ES-I3 (cell line): ENCODE data around the gene TRABD.
A peak's percentile ranks its signal among the peaks of the same experiment; 100 is the strongest.
"Not testable (repeated sequence)": the region's sequence is repeated elsewhere in the genome, so short reads cannot be mapped to it uniquely, and the experiment has no call there.

Experiments
- H3K36me3 ChIP-seq: 2 replicates; pipeline ENCODE4 v1.6.1; 2013; ENCODE audit warnings: mild to moderate bottlenecking, low read length, control low read depth, moderate library complexity; ENCODE audit not compliant: insufficient read depth
- H3K4me1 ChIP-seq: 2 replicates; pipeline ENCODE4 v1.6.1; 2013; ENCODE audit warnings: mild to moderate bottlenecking, control low read depth, low read length; ENCODE audit not compliant: insufficient read depth
- H3K9ac ChIP-seq: 2 replicates; pipeline ENCODE4 v1.6.1; 2013; ENCODE audit warnings: low read depth, mild to moderate bottlenecking, low read length, moderate library complexity
- H3K9me3 ChIP-seq: 2 replicates; pipeline ENCODE4 v1.6.1; 2013; ENCODE audit warnings: mild to moderate bottlenecking, low read length, moderate library complexity; ENCODE audit not compliant: control insufficient read depth, insufficient read depth

Gene TRABD

DNA sequence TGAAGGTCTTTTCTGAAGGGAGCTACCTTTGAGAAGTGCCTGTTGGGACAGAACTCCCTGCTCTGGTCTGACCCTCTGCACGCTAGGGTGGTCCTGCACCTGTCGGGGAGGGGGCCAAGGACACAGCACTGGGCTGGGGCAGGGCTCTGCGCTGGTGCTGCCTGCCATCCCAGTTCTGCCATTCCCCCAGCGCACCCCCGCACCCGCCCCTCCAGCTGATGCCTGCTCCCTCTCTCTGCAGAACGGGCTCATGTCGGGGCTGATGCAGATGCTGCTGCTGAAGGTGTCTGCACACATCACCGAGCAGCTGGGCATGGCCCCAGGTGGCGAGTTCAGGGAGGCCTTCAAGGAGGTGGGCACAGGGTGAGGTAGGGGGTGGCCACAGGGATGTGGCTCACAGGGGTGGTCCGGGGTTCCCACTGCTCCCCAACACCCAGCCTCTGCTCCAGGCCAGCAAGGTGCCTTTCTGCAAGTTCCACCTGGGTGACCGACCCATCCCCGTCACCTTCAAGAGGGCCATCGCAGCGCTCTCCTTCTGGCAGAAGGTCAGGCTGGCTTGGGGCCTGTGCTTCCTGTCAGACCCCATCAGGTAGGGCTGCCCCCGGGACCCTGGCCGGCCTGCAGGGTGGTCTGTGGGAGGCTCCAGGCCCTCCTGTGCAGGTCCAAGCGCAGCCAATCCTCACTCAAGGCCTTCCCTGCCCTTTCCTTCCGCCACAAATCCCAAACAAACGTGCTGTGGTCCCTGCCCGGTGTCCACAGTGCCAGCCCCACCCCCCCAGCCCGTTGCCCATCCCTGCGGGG, 11.5 kb downstream of the TRABD start:
- Histone ChIP-seq H3K9me3 (no peaks in the 10 kb centered on the region), H3K36me3 (no peaks in the 10 kb centered on the region), H3K4me1 (no peaks in the 10 kb centered on the region), H3K9ac (no peak overlapping the region)

DNA sequence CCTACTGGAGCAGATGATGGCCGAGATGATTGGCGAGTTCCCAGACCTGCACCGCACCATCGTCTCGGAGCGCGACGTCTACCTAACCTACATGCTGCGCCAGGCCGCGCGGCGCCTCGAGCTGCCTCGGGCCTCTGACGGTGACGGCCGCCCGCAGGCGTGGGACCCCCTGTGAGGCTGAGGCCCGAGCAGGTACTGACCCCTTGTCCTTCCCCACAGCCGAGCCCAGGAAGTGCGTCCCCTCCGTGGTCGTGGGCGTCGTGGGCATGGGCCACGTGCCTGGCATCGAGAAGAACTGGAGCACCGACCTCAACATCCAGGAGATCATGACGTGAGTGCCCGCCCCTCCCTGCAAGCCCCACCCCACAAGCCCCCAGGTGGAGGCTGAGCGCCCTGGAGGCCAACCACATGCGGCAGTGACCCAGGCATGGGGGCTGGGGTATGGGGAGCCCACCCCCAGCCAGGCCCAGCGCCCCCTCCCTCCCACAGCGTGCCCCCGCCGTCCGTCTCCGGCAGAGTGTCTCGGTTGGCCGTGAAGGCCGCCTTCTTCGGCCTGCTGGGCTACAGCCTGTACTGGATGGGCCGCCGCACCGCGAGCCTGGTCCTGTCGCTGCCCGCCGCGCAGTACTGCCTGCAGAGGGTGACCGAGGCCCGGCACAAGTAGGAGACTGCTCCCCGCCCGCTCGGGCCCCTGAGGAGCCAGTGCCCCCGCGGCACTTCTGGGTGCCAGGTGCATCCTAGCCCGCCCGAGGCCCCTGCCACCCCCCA, 12.3 kb downstream of the TRABD start:
- Histone ChIP-seq H3K9ac (no peak overlapping the region), H3K4me1 (no peaks in the 10 kb centered on the region), H3K9me3 (no peaks in the 10 kb centered on the region), H3K36me3 (no peaks in the 10 kb centered on the region)

DNA sequence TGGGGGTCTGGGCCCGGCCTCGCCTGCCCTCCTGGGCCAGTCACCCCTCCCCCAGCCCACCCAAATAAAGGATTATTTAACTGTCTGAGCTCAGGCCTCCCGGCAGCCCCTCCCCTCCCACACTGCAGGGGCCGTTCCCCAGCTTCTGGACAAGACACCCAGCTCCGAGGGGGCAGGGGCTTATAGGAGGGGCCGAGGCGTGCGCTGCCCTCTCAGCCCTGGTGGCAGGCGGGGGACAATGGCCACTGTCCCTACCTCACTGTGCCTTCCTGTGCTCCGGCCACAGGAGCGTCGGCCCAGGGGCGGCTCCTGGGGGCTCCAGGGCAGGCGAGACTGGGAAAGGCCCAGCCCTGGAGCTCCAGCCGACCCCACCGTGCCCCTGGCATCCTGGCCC, 12.9 kb downstream of the TRABD start:
- H3K9ac ChIP-seq, result no peak overlapping the region
- no peaks in the 10 kb centered on the region for H3K4me1 ChIP-seq
- H3K36me3 ChIP-seq, result no peaks in the 10 kb centered on the region
- no peaks in the 10 kb centered on the region for H3K9me3 ChIP-seq

DNA sequence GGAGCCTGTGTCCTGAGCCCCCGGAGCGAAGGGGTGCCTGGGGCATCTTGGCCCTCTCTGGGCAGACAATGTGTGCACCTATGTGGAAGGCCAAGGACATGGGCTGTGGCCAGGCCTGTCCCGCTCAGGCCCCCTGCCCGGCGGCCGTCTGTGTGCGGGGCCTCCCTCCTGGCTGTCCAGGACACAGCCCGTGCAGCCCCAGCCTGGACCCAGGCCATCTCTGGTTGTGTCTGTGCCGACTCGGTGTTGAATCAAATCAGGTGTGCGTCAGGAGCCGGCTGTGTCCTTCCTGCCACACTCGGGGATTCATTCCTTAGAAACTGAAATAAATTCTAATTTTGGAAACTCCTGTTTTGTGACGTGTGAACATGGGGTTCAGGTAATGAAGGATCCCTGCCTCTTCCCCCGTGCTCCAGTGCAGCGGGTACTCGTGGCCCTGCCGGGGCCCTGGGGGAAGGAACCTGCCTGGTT, 13.6 kb downstream of the TRABD start:
- Histone ChIP-seq H3K9ac (no peak overlapping the region; the same call in 1 of the 2 replicates), H3K9me3 (no peaks in the 10 kb centered on the region), H3K36me3 (no peaks in the 10 kb centered on the region), H3K4me1 (no peaks in the 10 kb centered on the region)

DNA sequence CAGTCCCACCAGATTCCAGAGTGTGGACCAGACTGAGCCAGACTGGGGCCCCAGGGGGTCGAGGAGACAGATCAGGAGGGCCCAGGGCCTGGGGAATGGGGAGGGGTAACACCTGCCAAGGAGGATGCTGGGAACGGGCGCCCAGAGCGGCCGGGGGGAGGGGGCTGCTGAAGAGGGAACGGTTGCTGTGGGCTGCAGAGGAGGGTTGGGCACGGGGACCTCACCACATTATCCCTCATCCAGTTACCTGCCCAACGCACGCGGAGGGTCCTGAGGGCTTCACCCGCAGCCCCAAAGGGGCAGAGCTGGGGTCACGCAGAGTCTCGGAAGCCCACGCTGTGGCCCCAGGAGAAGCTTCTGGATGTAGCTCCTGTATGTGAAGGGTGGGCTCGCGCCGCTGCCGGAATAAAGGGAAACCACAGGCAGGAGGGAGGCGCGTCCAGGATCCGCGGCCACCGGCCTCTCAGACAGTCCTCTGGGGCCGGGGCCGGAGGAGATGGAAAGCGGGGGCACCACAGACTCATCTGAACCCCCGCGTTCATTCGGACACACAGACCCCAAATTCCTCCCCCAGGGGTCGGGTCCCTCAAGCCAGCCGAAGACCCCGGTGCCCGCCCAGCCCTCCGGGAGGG, 14.2 kb downstream of the TRABD start:
- Histone ChIP-seq H3K9ac (peak overlapping the region; percentile 87), H3K9me3 (no peaks in the 10 kb centered on the region), H3K36me3 (no peaks in the 10 kb centered on the region), H3K4me1 (no peaks in the 10 kb centered on the region)

DNA sequence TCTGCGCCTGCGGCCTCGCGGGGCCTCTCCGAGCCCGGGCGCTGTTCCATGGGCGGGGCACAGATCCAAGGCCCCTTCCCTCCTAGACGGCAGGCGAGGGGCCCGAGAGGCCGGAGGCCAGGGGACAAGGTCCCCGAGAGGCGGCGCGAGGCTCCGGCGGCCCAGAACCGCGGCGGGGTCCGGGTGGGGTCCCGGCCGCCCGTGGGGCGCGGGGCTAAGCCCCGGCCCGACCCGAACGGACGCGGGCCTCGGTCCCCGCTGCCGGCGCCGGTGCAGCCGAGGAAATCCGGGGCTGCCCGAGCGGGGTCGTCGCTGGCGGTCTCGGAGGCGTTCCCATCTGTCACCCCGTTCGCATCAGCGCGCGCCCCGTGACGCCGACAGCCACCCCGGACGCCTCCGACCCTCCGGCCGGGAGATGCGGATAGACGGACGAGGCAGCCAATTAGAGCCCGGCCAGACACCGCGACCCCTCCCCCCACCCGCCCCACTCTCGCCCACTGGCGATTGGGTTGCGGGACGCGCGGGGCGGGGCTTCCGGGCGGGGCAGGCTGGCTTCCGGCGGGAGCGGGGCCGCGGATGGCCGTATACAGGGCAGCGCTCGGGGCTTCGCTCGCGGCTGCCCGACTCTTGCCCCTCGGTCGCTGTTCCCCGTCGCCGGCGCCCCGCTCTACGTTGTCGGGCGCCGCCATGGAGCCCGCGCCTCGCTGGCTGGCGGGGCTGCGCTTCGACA, 14.9 kb downstream of the TRABD start, which contains the start of gene SELENOO:
Gene SELENOO, plus strand, starts transcription at position 551 of the 730 bp plus-strand sequence. Its CDS starts 26 bp downstream, at position 577.
- H3K9me3 ChIP-seq, result no peaks in the 10 kb centered on the region
- no peaks in the 10 kb centered on the region for H3K4me1 ChIP-seq
- H3K36me3 ChIP-seq, result no peaks in the 10 kb centered on the region
- H3K9ac ChIP-seq, result peak within 1 kb of the TSS; percentile 87

DNA sequence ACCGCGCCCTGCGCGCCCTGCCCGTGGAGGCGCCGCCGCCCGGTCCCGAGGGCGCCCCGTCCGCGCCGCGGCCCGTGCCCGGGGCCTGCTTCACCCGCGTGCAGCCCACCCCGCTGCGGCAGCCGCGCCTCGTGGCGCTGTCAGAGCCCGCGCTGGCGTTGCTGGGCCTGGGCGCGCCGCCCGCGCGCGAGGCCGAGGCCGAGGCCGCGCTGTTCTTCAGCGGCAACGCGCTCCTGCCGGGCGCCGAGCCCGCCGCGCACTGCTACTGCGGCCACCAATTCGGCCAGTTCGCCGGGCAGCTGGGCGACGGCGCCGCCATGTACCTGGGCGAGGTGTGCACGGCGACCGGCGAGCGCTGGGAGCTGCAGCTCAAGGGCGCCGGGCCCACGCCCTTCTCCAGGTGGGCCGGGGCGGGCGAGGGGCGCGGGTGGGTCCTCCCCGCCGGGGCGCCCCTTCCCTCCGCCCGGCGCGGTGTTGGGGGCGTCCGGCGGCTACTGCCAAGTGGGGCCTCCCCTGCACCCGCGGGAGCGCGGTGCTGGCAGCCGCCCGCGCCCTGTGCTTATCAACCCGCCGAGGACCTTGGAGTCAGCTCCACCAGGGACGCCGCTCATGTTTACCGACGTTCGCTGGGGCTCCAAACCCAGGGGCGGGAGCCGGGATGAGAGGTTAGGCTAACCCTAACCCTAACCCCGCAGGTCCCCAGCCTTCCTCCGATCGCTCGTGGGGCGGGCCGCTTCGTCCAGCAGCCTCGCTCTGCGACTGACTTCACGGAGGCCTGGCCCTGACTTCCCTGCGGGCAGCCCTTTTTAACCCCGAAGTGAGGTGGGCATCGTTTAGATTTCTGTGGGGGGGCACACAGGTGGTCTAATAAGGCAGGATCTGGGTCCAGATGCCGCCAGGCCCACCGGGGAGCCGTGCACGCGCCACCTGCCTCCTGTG, 15.7 kb downstream of the TRABD start:
- no peaks in the 10 kb centered on the region for H3K36me3 ChIP-seq
- H3K4me1 ChIP-seq, result no peaks in the 10 kb centered on the region
- no peaks in the 10 kb centered on the region for H3K9me3 ChIP-seq
- peak overlapping the region; percentile 87 for H3K9ac ChIP-seq

DNA sequence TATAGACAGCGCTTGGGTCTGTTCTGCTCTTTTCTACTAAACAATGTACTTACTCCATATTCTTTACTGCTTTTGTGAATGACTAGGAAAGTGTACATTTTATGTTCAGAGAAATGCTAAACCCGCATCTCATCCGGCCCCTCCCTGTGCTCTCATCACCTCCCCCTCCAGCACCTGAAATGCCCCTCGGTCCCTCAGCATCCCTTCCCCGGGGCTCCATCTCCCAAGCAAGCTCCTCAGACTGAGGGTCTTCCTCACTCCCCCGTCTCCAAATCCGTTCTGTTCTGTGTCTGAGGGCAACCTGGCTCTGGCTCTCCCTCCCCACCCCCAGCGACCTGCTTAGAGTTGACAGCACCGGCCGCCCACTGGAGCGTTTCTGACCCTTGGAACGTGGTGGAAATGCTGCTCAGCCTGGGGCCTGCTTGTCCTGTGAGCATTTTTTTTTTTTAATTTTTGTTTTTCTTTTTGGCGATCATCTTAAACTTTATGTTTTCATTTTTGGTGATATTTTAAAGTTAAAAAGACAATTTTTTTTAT, 16.5 kb downstream of the TRABD start:
- H3K4me1 ChIP-seq, result no peaks in the 10 kb centered on the region
- peak overlapping the region; percentile 87; the same call in 1 of the 2 replicates for H3K9ac ChIP-seq
- no peaks in the 10 kb centered on the region for H3K36me3 ChIP-seq
- H3K9me3 ChIP-seq, result no peaks in the 10 kb centered on the region

DNA sequence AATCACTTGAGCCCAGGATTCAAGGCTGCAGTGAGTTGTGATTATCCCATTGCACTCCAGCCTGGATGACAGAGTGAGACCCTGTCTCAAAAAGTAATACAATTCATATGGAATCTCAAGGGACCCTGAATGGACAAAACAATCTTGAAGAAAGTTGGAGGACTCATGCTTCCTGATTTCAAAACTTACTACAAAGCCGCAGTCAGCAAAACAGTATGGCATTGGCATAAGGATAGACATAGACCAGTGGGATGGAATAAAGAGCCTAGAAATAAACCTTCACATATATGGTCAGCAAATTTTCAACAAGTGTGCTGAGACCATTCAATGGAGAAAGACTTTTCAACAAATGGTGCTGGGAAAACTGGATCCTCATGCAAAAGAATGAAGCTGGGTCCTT, 17.6 kb downstream of the TRABD start:
- Histone ChIP-seq H3K9ac (no peak overlapping the region), H3K4me1 (no peaks in the 10 kb centered on the region), H3K36me3 (no peaks in the 10 kb centered on the region), H3K9me3 (no peaks in the 10 kb centered on the region)

DNA sequence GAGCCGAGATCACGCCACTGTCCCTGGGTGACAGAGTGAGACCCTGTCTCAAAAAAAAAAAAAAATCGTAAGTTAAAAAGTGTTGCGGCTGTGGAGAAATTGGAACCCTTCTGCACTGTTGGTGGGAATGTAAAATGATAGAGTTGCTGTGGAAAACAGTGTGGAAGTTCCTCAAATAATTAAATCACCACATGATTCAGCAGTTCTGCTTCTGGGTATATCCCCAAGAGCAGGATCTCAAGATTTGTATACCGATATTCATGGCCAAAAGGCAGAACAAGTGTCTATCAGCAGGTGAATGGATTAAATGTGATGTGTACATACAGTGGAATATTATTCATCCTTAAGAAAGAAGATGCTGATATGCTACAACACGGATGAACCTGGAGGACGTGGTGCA, 18.9 kb downstream of the TRABD start:
- H3K9me3 ChIP-seq, result no peaks in the 10 kb centered on the region
- no peaks in the 10 kb centered on the region for H3K36me3 ChIP-seq
- H3K4me1 ChIP-seq, result no peaks in the 10 kb centered on the region
- H3K9ac ChIP-seq, result no peak overlapping the region

DNA sequence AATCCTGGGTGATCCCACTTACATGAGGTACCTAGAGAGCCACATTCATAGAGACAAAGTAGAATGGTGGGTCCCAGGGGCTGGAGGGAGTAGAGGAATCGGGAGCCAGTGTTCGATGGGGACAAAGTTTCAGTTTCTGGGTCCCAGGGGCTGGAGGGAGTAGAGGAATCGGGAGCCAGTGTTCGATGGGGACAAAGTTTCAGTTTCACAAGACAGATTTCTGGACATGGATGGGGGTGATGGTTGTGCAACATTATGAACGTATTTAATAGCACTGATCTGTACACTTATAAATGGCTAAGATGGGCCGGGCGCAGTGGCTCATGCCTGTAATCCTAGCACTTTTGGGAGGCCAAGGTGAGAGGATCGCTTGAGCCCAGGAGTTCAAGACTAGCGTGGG, 19.3 kb downstream of the TRABD start:
- not testable (repeated sequence) for H3K4me1 ChIP-seq, H3K9me3 ChIP-seq, H3K9ac ChIP-seq, H3K36me3 ChIP-seq

DNA sequence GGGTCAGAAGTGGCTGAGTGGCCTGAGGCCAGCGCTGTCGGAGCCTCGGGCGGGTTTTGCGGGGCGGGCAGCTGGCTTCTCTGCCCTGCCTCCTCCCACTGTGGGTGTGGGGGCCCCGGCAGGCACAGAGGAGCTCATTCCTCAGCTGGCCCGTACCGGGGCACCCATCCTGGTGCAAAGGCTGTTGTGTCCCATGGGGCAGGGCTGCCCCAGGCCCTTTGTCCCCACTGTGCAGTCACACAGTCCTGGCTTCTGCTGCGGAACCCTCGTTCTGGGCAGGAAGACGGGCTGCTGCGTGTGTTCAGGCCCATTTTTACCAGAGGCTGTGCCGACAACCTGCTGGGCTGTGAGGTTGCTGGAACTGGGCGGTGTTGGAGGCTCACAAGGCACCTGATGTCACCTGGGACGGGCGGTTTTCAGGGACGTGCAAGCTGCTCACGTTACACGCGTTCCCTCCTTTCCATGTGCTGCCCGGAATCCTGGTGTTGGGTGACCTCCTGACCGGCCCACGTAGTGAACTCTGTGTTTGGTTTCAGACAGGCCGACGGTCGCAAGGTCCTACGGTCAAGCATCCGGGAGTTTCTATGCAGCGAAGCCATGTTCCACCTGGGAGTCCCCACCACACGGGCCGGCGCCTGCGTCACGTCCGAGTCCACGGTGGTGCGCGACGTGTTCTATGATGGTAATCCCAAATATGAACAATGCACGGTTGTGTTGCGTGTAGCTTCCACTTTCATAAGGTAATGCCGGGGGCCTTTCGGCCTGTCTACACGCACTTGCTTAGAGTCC, 20.3 kb downstream of the TRABD start:
- Histone ChIP-seq H3K4me1 (no peaks in the 10 kb centered on the region), H3K9me3 (no peaks in the 10 kb centered on the region), H3K9ac (no peak overlapping the region), H3K36me3 (peaks cover 4% of the 10 kb centered on the region; the same call in 1 of the 2 replicates)
